PFSK-1 (cell line): Measurements from ENCODE around the gene C1QTNF1.

ENCODE experiments used
- POLR2AphosphoS5 ChIP-seq: IDR thresholded peaks from 2 replicates; pipeline ENCODE4 v1.6.1; 2012; ENCODE audit warnings: low read depth, mild to moderate bottlenecking, control low read depth, low read length, moderate library complexity
- TAF1 ChIP-seq: IDR thresholded peaks from 2 replicates; pipeline ENCODE4 v1.6.1; 2012; ENCODE audit warnings: low read length, control low read depth, borderline replicate concordance; ENCODE audit not compliant: insufficient read depth

GRCh38 chr17:79020631-79021301 is 3.2 kb upstream of the C1QTNF1 start:
- no peak for TF ChIP-seq TAF1
- no peak for TF ChIP-seq POLR2AphosphoS5
